Fibroblast of skin of scalp (primary cell): ENCODE results near the gene ENOX2.

ENCODE experiments used
- DNase-seq: peaks from one replicate; pipeline ENCODE4 v3.0.0-alpha.2; 2013

Gene ENOX2

DNA sequence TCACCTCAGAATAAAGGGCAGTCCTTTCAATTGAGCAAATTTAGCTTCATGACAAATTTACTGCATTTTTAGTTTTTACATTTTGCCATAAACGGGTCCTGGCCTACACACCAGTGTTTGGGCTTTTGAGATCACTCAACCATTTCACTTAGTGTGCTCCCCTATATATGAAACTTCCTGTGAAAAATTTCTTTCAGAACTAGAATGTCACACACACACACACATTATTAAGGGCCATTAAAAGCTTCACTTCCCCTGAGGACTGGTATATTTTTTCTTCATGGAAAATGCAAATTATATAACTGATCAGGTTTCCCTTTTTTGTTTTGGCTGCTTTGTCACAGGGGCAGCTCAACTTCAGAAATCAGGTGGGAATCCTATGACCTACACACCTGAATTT, 206.5 kb downstream of the ENOX2 start:
- DNase-seq = no peak

DNA sequence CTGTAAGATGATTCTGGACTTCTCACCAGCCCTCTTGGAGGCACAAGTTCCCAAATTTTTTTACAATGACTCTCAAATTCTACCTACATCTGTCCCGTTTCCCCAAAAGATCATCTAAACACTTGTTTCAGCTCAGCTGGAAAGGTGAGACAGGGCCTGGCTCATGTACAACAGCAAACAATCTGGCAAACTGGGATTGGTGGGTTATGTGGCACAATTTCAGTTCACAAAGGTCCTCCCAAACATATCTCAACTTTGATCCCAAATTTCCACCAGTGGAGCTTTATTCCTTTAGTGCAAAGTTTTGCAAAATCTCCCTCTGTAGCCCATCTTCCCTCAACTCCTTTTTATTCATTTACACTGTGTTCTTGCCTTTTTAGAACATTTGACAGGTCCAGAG, 207.1 kb downstream of the ENOX2 start:
- no peak for DNase-seq

DNA sequence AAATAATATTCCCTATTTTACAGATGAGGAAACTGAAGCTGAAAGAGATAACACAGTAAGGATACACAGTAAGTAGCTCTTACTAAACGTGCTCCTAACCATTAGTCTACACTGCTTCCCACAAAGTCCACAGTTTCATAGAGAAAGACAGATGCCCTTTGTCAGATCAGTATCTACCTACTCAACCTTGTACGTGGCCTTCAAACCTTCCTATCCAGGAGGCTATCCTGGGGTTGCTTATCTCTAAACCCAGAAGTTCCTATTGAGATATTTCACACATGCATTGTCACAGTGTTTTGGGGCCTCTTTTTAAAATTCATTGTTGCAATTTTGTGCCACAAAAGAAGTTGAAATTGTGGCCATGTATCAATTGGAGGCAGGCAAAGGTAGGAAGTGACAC, 208.0 kb downstream of the ENOX2 start:
- DNase-seq = no peak

DNA sequence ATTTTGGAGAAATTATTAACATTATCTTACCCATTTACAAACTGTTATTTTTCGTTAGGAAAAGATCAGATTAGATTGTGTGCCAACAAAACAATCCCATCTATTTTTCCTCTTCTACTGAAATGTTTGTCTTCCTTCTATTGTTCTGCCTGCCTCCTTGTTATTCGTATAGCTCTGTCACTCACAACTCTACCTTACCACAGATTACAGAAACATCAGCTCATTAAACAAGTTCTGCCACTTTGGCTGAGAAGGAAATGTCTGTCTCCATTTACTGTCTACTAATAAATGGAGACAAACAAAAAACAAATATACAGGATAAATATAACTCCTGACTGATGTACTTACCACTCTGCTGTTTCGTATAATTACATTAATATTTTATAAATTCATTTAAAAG, 211.4 kb downstream of the ENOX2 start:
- DNase-seq = no peak

DNA sequence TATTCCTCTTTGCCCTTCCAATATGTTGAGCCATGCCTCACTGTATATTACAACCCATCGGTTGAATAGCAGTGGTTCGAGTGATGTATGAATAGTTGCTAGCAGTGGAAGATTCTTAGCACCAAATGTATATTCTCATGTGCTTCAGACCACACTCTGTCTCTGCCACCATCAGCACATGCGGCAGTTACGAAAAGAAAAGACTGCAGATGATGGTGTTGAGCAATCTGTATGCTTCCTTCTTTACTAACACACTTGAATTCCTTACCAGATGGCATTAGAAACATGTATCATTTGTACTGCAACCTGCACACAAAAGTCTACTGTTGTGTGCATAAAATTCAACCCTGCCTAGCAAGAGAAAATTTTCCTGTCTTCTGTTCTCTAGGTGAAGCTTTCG, 214.6 kb downstream of the ENOX2 start:
- DNase-seq = no peak

DNA sequence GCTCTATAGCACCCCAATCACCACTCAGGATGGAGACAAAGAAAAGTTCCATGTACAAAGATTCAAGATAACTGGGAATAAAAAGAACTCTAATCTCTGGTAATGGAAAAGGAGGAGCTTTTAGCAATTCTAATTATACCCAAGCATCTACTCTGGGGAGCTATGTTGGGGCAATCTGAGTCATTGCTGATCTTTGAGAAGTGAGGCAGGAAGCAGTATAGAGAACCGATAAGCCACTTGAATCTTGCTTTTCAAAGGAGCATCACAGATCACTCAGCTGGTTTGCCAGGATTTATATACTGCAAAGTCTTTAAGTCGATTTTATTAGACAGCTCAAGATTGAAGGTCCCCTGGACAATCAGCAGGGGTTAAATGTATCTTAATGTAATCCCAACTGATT, 220.0 kb downstream of the ENOX2 start:
- DNase-seq = peak; percentile 22

DNA sequence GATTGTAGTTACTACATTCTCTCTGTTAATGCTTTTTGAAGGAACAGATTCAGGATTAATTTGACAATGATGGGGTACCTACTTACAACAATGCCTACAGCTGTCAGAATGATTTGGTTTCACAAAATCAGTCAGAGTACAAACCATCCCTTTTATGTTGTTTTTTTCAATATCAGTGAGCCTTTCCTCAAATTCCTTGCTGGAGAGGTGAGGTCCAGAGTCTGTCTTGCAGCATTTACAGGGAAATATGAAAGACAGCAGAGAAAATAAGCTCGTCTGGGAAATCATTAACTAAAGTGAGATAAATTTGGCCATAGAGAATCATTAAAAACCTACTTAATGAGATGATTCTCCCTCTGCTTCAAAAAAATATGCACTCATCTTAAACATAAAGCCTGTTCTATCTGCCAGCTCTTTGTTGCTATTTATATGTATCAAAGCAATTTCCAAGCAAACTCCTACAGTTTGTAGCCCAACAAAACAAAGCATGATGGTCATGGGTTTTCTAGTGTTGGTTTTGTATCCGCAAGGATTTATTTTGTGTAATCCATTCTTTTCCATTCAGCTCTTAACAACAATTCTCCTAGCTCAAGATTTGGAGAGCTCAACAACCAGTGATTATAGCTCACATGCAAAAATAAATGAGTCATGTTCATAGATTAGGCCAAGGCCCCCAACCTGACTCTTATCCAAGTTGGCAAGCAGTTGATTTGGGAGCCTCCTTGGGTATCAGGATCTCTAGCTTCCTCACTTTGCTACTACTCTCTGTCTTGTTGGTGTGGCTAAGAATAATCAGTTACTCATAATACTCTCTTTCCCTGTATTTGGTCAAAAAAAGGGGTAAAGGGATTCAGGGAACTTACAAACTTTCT, 222.6 kb downstream of the ENOX2 start:
- peak; percentile 24 for DNase-seq

DNA sequence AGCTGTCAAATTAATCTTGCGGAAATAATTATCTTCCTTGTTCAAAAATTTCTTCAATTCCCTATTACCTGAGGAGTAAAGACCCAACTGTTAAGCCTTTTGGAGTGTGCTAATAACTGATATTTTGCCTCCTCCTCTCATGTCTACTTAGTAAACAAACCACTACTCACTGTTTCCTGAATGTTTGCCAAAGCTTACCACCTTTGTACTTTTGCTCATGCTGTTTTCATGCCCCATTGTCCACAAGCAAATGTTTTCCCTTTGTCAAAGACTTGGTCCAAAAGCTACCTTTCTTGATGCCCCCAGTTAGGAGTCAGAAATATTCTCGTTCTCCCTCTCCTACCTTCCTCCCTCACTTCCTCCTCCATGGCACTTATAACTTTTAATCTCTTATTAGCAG, 226.1 kb downstream of the ENOX2 start:
- DNase-seq = no peak

DNA sequence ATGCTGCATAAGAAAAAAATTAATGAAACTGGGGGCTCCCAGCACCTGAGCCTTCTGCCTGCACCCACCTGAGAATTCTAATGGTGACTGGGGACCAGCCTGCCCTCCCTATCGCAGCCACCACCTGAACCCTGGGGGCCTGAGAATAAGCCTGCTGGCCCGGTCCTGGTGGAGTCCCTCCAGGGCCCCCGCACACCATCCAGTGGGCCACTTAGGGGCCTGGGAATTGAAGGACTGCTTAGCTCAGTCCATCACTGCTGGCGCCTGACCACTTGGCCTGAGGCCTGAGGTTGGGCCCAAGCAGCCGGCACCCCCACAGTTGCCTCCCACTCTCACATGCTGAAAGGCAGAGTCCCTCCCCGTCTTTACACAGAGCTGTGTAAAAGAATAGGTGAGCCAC, 230.8 kb downstream of the ENOX2 start:
- DNase-seq = no peak

DNA sequence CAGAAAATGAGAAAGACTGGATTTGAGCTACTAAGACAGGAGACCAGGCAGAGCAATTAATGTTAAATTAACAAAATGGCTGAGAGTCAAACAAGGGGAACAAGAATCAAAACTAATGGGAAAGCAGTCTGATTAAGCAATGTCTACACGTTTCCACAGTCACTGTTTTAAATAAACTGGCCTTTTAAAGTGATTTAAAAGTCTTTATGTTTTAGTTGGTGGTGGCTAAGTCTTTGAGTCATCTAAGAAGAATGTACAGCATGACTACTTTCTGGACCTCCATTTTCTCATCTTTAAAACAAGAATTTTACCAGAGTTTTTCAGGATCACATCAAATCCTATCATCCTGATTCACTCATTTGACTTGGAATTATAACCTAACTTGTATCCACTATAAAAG, 233.8 kb downstream of the ENOX2 start:
- peak; percentile 60 for DNase-seq

DNA sequence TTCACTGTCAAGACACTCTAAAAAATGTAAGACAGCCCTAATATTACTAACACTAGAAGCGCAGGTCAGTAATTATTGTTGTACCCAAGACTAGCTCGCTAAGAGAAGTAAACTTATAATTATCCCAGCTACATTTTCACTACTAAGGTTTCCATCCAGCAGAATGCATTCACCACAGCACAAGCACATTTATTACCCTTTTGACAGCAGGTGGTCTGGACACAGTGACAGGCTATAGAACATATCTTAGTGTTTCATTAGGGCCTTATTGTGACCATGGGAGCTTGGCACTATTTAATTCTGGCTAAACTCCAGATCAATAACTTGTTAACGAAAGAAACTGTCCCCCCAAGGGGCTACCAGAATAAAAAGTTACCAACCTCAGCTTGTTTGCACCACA, 237.7 kb downstream of the ENOX2 start:
- no peak for DNase-seq

DNA sequence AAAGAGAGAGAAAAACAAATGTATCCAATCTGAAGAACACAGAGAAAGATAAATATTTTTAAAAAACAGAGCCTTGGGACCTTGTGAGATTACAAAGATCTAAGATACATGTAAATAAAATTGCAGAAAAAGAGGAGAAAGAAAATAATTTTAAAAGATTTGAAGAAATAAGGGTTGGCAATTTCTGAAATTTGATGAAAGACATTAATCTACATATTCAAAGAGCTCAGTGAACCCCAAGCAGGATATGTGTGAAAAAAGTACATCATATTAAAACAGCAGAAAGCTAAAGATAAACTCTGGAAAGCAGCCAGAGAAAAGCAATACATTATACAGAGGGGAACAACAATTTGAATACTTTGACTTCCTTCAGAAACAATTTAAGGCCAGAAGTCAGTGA, 244.7 kb downstream of the ENOX2 start:
- no peak for DNase-seq

DNA sequence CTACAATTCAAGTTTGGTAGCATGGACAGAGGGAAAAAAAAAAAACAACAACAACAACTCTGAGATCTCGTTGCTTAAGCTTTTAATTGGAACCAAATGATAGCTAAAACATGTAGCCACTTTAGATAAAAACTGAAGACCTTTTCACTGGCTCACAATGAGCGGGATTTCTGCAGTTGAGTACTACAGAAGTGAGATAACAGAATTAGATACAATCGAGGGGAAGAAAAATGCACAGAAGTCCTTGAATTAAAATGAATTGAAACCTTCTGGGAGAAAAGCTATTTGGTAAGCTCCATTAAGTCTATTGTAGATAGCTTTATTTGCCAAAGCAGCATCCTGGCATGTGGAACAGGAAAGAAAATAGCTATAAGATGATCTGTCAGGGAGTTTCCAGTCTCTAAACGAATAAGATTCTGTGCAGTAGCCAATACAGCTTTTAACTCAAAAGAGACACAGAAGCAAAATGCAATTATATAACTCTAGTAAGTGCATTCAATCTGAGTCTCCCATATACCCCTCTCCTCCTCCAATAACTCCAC, 248.5 kb downstream of the ENOX2 start:
- DNase-seq = no peak

DNA sequence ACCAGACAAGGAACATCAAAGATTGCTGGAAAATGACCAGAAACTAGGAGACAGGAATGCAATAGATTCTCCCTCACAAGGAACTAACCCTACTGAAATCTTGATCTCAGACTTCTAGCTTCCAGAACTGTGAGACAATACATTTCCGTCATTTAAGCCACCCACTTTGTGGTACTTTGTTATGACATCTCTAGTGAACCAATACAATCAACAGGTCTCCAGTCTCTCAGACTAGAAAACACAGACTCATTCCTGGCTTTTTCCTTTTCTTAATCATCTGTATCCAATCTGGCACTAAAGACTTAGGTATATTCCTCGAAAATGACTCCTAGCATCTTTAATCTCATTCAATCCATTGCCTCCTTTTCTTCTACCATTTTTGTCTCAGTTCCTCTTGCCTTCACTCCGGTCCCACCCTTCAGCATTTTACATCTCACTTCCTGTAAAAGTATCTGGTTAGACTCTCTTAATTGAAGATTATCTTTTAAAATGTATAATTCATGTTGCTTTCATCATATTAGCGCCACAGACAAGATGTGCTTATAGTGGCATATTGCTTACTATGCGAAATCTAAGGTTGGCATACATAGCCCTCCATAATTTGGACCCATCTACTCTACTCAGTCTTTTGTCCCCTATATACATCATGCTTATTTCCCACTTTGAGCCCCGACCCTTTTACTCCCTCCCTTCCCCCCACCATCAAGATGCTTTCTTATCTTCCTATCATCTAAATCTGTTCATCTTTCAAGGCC, 250.0 kb downstream of the ENOX2 start:
- DNase-seq = no peak

DNA sequence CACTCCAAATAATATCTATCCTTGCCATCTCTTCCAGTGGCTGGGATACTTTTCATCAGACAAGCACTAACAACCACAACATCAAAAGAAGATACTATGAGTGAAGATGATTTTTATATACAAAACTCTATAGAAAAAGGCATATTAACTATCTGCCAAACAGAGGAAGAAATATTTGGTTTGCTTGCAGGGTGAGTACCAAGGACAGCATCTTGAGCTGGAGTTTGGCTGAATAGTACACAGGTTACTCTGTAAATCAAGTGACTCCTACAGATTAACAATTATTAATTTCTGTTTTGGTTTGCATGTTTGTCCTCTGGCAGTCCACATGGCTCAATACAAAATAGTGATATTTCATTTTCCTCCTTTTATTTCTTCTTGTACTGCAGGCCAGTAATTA, 253.3 kb downstream of the ENOX2 start:
- DNase-seq = no peak

DNA sequence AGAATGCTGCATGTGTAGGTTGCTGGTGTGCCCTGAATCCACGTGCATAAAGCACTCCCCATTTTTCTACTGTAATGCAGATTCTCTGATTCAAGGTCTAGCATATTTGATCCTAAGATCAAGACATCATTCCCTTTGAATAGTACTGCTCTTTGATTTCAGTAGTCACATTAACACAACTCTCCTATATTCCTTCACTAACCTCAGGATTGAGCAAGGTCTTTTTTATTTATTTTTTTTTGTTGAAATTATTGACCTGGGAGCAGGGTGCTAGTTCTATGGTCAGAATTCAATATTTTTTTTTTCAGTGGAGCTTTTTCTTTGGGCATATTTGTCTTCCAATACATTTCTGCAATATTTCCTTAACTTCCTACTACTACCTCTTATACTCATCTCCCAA, 255.5 kb downstream of the ENOX2 start:
- no peak for DNase-seq

DNA sequence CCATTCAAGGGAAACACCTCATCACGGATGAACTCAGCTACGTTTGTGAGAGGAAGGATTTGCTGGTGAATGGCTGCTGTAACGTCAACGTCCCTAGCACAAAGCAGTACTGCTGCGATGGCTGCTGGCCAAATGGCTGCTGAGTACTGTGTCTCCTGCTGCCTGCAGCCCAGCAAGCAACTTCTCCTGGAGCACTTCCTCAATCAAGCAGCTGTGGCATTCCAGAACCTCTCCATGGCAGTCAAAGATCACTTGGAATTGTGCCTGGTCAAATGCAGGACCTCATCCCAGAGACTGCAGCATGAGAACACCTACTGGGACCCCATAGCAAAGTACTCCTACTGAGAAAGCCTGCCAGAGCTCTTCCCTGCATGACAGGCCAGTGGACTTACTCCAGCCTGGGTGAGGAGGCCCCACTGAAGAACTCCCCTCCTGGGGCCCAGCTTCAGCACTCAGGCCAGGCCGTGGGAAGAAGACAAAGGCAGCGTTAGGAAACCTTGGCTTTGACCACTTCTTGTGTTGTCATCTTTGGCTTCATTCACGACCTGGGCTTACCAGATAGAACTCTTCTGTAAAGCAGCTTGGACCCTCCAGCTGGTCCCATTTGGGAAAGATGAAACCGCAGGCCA, 256.9 kb downstream of the ENOX2 start:
- peak; percentile 1 for DNase-seq

DNA sequence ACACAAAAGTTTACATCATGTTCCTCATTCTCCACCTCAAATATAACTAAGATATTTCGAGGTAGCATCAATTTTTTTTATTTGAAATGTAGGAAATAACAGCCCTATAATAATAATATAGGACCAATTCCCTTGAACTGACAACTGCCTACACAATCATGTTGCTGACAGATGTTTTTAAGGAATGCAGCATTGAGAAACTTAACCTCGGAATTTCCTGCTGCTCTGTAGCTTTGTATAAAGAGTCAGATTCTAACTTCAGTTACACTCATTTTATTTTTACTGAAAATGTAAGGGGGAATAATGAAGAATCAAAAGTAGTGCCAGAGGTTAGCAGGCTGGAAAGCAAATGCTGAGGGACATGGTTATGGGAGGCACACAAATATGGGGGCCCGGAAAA, 265.4 kb downstream of the ENOX2 start:
- peak; percentile 56 for DNase-seq

DNA sequence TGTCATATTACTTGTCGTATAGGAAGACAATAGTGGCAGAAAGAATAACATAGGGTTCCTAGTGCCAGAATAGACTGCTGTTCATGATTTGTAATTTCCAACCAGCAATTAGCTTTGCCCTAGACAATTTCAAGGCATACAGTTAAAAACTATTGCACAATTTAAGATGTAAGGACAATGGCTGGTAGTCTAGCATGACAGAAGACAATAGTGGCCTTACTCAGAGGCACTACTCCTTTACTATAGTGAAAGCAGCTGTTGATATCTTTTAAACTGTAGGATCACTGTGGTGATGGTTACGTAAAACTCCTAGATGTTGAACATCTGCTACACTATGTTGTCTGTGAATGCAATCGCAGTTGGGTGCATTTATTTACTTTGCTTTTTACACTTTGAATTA, 266.7 kb downstream of the ENOX2 start:
- no peak for DNase-seq

DNA sequence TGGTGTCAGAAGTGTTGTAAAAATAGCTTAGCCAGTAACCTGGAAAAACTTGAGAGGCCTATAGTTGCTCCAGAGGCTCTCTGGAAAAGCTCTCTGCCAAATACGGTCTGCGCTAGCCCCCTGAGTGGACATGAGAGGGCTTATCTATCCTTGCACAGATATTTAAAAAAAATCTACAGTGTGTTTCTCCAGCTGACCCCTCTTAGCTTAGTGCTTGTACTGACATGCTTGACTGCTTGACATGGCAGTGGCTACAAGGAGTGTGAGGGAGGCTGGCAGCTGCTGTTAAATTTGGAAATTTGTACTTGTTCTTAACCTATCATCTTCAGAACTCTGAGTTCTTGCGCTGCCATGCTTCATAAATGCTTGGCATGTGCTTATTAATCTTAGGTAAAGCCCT, 272.0 kb downstream of the ENOX2 start:
- no peak for DNase-seq

DNA sequence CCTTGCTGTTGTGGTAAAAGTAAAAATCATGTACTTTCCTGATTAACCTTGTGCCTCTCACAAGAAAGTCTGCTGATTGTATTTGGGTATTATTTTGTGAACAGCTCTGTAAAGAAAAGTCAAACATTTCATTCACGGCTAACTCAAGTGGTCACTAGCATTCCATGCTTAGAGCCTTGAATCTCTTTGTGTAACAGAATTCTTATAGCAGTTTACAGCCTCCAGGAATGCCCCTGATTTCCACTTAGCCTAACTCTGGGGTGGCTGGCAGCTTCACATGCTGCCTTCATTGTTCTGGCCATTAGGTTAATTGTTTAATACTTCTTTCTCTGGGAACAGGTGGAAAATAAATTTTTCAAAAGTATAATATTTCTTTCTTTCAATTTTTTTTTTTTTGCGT, 274.5 kb downstream of the ENOX2 start:
- DNase-seq = no peak

DNA sequence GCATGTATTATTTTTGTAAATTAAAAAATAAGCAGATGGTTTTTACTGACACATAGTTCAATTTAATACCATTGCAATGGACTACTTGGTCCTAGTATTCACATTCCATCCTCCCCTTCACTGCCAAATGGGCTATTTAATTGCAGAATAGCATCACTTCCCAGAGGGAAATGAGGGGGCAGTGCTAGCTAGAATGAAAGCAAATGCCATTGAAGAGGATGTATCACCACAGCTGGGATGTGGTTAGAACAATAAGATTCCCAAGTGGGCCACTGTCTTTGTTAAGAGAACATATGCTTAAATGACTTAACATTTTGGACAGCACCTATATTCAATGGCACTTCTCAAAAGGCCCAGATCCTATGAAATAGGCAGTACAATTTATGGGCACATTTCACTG, 276.5 kb downstream of the ENOX2 start:
- peak; percentile 37 for DNase-seq

DNA sequence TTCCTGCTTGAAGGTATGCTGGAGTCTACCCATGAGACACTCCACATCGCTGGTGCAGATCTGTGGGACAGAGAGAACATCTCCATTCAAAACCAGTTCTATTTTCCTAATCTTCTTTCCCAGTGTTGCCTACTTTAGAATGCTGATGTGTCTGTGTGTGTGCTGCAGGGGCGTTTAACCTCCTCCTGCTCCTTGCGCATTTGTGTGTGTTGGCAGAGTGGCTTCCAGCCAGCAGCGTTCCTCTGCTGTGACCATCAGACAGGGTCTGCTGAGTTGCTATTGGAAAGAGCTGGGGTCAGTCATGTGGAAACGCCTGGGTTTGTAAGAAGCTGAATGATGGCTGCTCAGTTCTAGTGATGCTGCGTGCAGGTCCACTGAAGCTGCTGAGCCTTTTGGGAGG, 277.6 kb downstream of the ENOX2 start:
- DNase-seq = no peak
